Stimulated activated CD8-positive, alpha-beta memory T cell treated with anti-CD3 and anti-CD28 coated beads, Interleukin-12 subunit alpha, Interleukin-12 subunit beta, amount 100 ng/mL, for 4 hours (primary cell): Measurements from ENCODE around the gene REEP1.

Experiments used
- DNase-seq: peaks from one replicate; pipeline ENCODE4 v3.0.0-alpha.2; 2020; ENCODE audit warnings: low read depth

The REEP1 gene, protein sequence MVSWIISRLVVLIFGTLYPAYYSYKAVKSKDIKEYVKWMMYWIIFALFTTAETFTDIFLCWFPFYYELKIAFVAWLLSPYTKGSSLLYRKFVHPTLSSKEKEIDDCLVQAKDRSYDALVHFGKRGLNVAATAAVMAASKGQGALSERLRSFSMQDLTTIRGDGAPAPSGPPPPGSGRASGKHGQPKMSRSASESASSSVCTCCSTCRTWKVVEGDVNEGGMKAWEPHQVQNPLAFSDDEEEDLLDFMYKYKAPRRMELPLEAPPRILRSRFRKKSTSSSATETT

GRCh38 chr2:86337244-86337835 lies at the start of gene REEP1:
Gene REEP1, minus strand, starts transcription at chr2:86337626. Its CDS starts 116 bp downstream, at chr2:86337510.
- no peak for DNase-seq

DNA sequence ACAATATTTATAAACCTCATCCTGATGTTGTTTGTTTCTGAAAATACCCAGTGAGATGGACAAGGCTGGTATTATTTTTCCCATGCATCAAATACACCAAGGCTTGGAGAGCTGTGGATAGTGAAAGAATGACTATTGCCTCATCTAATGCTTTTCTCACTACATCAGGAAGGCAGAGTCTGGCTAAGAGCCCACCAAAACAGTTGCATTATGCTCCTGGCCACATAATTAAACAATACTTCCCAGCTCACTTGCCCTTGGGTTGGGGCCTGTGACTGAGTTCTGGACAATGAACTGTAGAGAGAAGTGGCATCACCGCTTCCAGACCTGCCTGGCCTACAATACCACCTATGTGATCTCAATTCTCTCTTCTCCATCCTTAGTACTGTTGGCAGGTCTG lies 46.4 kb upstream of the REEP1 start:
- no peak for DNase-seq

DNA sequence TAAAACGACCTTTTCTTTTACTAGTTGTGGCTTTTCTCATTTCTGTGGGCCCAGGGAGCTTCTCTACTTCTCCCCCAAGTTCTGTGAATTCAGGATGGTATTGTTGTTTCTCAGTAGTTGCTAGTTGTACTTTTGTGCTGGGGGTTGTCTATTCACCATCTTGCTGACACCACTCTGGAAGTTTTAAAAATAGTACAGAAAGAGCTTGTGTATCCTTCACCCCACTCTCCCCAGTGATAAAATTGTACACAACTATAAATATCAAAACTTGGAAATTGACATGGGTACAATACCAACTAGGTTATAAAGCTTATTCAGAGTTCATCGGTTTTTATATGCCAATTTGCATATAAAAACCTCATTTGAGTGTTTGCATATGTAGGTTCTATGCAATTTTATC lies 45.3 kb upstream of the REEP1 start:
- DNase-seq: no peak

- DNase-seq: no peak
Measured at GRCh38 chr2:86382108-86382507, 44.7 kb upstream of the REEP1 start.

DNA sequence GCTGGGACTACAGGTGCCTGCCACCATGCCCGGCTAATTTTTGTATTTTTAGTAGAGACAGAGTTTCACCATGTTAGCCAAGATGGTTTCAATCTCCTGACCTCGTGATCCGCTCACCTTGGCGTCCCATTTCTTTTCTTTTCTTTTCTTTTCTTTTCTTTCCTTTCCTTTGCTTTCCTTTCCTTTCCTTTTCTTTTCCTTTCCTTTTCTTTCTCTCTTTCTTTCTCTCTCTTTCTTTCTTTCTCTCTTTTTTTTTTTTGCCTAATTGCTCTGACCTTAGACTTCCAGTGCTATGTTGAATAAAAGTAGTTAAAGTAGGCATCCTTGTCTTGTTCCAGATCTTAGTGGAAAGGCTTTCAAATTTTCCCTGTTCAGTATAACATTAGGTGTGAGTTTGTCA lies 41.0 kb upstream of the REEP1 start:
- DNase-seq: no peak

DNA sequence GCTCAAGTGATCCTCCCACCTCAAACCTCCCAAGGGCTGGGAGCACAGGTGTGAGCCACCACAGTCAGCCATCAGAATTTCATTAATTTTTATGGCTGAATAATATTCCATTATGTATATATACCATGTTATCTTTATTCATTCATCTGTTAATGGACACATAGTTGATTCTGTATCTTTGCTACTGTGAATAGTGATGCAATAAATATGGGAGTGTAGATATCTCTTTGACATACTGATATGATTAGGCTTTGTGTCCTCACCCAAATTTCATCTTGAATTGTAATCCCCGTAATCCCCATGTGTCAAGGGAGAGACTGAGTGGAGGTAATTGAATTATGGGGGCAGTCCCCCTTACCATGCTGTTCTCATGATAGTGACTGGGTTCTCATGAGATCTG lies 38.2 kb upstream of the REEP1 start:
- DNase-seq: no peak

GRCh38 chr2:86372641-86373502 lies 35.4 kb upstream of the REEP1 start:
- no peak for DNase-seq

GRCh38 chr2:86372133-86372532 lies 34.7 kb upstream of the REEP1 start:
- no peak for DNase-seq

GRCh38 chr2:86371527-86371926 lies 34.1 kb upstream of the REEP1 start:
- DNase-seq: no peak

GRCh38 chr2:86370579-86370978 lies 33.2 kb upstream of the REEP1 start:
- DNase-seq: no peak

GRCh38 chr2:86368161-86368824 lies 30.9 kb upstream of the REEP1 start:
- DNase-seq: peak; percentile 4

GRCh38 chr2:86367499-86367777 lies 30.0 kb upstream of the REEP1 start:
- no peak for DNase-seq

GRCh38 chr2:86366651-86367498 lies 29.4 kb upstream of the REEP1 start:
- no peak for DNase-seq

DNA sequence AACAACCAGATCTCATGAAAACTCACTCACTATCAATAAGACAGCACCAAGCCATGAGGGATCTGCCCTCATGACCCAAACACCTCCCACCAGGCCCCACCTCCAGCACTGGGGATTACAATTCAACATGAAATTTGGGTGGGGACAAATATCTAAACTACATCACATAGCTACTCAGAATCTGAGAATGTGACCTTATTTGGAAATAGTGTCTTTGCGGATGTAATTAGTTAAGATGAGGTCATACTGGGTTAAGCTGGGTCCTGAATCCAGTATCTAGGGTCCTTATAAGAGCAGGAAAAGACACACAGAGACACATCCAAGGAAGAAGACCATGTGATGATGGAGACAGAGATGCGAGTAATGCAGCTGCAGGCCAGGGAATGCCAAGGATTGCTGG lies 27.5 kb upstream of the REEP1 start:
- no peak for DNase-seq

GRCh38 chr2:86360776-86361175 lies 23.4 kb upstream of the REEP1 start:
- no peak for DNase-seq

GRCh38 chr2:86358957-86359356 lies 21.5 kb upstream of the REEP1 start:
- no peak for DNase-seq

DNA sequence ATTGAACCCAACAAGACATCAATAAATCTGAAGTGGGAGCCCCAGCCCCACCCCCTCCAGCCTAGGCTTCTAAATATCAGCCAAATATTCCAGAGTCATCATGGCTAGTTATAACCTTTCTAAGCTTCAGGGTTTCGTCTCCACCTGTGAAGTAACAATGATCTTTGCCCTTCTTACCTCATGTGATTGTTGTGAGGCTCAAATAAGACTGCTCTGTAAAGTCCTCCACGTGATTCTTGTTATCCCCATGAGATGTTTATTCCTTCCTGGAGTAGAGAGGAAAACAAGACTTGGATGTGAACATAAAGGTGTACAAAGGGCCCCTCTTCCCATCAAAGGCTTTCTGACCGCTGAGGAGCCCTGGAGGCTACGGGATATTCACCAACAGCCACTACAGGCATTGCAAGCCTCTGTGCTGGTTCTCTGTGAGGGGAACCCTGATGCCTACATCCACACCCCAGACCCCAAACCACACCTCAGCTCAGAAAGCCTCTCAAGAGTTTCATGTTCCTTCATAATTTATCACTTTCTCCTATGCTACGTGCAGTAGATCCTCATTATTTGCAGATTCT lies 20.1 kb upstream of the REEP1 start:
- no peak for DNase-seq

GRCh38 chr2:86352727-86353221 lies 15.3 kb upstream of the REEP1 start:
- no peak for DNase-seq

DNA sequence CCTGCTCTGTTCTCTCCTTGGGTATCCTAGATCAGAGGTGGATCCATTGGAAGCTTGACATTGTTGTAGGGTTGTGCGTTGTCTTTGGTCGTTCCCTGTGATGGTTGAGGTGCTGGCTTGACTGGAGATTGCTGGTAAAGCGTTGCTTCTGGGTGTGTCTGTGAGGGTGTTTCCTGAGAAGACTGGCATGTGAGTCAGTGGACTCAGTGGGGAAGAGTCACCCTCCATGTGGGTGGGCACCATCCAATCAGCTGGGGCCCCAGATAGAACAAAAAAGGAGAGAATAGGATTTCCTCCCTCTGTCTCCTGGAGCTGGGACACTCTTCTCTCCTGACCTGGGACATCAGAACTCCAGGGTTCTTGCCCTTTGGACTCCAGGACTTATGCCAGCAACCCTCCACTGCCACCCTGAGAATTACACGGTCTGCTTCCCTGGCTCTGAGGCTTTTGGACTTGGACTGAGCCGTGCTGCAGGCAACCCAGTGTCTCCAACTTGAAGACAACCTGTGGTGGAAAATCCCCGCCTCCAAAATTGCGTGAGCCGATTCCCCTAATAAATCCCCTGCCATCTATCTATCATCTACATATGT lies 14.8 kb upstream of the REEP1 start:
- DNase-seq: no peak

GRCh38 chr2:86350751-86351150 lies 13.3 kb upstream of the REEP1 start:
- no peak for DNase-seq

- no peak for DNase-seq
Measured at GRCh38 chr2:86347401-86347800, 10.0 kb upstream of the REEP1 start.
